ENCODE results near the gene SCGB1A1.

DNA sequence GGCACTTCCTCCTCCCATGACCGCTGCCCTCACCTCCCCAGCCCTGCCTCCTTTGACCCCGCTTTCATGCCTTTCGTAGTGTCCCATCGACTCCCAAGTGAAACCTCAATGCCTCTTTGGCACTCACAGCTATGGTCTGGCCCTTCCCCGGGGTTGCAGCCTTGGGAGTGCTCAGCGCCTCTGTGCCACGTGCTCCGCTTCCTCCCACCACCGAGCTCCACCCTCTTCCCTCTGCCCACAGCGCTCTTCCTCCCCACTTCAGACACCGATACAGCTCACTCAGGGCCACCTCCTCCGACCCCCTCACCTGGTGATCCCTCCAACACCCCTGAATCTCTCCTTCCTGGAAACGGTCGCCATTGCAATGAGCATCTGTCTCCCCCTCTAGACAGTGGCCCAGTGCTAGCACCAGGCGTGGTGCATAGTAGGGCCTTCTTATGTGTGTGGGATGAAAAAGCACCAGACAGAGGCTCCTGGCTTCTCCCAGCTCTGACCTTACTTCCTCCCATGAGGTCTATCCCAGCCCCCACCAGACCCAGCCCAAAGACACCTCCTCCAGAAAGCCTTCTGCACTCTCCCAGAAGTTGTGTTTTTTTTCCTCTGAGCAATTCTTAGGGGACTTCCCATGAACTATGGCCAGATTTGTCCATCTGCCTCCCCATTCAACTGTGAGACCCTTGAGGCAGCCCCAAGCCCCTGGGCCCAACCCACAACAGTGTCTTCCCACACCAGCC, 16.4 kb upstream of the SCGB1A1 start:
- TF ChIP-seq POLR2A (IDR thresholded peaks at IDR 0.05), result no peak
- TF ChIP-seq, protein P1, sequence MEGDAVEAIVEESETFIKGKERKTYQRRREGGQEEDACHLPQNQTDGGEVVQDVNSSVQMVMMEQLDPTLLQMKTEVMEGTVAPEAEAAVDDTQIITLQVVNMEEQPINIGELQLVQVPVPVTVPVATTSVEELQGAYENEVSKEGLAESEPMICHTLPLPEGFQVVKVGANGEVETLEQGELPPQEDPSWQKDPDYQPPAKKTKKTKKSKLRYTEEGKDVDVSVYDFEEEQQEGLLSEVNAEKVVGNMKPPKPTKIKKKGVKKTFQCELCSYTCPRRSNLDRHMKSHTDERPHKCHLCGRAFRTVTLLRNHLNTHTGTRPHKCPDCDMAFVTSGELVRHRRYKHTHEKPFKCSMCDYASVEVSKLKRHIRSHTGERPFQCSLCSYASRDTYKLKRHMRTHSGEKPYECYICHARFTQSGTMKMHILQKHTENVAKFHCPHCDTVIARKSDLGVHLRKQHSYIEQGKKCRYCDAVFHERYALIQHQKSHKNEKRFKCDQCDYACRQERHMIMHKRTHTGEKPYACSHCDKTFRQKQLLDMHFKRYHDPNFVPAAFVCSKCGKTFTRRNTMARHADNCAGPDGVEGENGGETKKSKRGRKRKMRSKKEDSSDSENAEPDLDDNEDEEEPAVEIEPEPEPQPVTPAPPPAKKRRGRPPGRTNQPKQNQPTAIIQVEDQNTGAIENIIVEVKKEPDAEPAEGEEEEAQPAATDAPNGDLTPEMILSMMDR (IDR thresholded peaks at IDR 0.05), result no peak
- no peak for TF ChIP-seq POLR2AphosphoS5 (IDR thresholded peaks at IDR 0.05)

Data from breast epithelium (tissue), 3 donors.